Tibial artery (tissue), 4 donors: ENCODE results near the gene TRIB2.

Experiments used
- DNase-seq, 2 donors: peaks; one replicate each; pipeline ENCODE4 v3.0.0-alpha.2; 2019
- H3K27ac ChIP-seq, 2 donors: fragments of 200-600 bp; sonication (generic) in 1 of 2; 1 replicate in 1 of 2; 2 replicates in 1 of 2; pipeline ENCODE4 v1.5.1; 2018 to 2019; ENCODE audit warnings: mild to moderate bottlenecking in 1 of 2
- H3K27me3 ChIP-seq, 2 donors: fragments of 200-600 bp; sonication (generic) in 1 of 2; one replicate each; pipeline versions ENCODE4 v1.5.1 to v1.6.0; 2016 to 2019
- H3K36me3 ChIP-seq, 3 donors: fragments of 200-600 bp; sonication (generic) in 2 of 3; one replicate each; pipeline ENCODE4 v1.5.1; 2016 to 2019; ENCODE audit warnings: mild to moderate bottlenecking in 2 of 3
- H3K4me1 ChIP-seq, 4 donors: fragments of 200-600 bp; sonication (generic) in 2 of 4; 1 replicate in 3 of 4; 2 replicates in 1 of 4; pipeline ENCODE4 v1.5.1; 2016 to 2019
- H3K4me3 ChIP-seq, 2 donors: fragments of 200-600 bp; sonication (generic) in 1 of 2; 1 replicate in 1 of 2; 2 replicates in 1 of 2; pipeline ENCODE4 v1.5.1; 2018 to 2019; ENCODE audit warnings: mild to moderate bottlenecking in 2 of 2
- H3K9me3 ChIP-seq, 3 donors: fragments of 200-600 bp; sonication (generic) in 1 of 3; one replicate each; pipeline ENCODE4 v1.5.1; 2016 to 2019
- intact Hi-C: fragments of 100-400 bp; cut with DNase I; formaldehyde crosslinking; loops from one replicate; pipeline ENCODE4 v1.15.0; 2023; ENCODE audit warnings: low total_unique reads
- TF ChIP-seq, protein P1 (sequence below), 2 experiments: fragments of 200-600 bp in 1 of 2; fragments of 450-650 bp in 1 of 2; IDR thresholded peaks; one replicate each; pipeline ENCODE4 v1.5.1; 2017 to 2019; ENCODE audit warnings: antibody characterized with exemption in 2 of 2, mild to moderate bottlenecking in 1 of 2, moderate library complexity in 1 of 2

TRIB2 gene

DNA sequence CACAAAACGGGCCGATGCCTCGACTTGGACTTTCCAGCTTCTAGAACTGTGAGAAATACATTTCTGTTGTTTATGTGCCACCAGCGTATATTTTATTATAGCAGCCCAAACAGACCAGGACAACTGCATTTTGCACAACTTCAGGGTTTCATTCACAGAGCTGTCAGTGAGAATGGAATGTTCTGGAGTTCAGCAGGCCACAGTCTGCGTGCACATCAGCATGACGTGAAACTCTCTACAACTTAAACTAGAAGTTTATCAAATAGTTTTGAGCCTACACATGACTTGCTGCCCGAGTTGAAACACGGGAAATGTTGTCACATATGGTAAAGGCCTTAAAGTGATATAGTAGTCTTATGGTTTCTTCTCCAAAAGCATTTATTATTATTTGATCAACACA lies 3.9 kb upstream of the TRIB2 start:
- TF ChIP-seq, protein P1, sequence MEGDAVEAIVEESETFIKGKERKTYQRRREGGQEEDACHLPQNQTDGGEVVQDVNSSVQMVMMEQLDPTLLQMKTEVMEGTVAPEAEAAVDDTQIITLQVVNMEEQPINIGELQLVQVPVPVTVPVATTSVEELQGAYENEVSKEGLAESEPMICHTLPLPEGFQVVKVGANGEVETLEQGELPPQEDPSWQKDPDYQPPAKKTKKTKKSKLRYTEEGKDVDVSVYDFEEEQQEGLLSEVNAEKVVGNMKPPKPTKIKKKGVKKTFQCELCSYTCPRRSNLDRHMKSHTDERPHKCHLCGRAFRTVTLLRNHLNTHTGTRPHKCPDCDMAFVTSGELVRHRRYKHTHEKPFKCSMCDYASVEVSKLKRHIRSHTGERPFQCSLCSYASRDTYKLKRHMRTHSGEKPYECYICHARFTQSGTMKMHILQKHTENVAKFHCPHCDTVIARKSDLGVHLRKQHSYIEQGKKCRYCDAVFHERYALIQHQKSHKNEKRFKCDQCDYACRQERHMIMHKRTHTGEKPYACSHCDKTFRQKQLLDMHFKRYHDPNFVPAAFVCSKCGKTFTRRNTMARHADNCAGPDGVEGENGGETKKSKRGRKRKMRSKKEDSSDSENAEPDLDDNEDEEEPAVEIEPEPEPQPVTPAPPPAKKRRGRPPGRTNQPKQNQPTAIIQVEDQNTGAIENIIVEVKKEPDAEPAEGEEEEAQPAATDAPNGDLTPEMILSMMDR (IDR thresholded peaks at IDR 0.05) = no peak
- H3K27ac ChIP-seq = peak overlapping the region; percentile 8 to 91
- no peaks in the 10 kb centered on the region for H3K36me3 ChIP-seq
- DNase-seq = no peak
- H3K27me3 ChIP-seq = no peaks in the 10 kb centered on the region
- H3K4me3 ChIP-seq = no peak overlapping the region
- H3K9me3 ChIP-seq = no peaks in the 10 kb centered on the region
- peaks cover 3 to 36% (median 19%) of the 10 kb centered on the region in 4 donors for H3K4me1 ChIP-seq
- intact Hi-C loops = loop anchor here (10.0 kb wide), 2 partner anchors 258 to 388 kb away; no protein-coding TSS in a partner anchor

DNA sequence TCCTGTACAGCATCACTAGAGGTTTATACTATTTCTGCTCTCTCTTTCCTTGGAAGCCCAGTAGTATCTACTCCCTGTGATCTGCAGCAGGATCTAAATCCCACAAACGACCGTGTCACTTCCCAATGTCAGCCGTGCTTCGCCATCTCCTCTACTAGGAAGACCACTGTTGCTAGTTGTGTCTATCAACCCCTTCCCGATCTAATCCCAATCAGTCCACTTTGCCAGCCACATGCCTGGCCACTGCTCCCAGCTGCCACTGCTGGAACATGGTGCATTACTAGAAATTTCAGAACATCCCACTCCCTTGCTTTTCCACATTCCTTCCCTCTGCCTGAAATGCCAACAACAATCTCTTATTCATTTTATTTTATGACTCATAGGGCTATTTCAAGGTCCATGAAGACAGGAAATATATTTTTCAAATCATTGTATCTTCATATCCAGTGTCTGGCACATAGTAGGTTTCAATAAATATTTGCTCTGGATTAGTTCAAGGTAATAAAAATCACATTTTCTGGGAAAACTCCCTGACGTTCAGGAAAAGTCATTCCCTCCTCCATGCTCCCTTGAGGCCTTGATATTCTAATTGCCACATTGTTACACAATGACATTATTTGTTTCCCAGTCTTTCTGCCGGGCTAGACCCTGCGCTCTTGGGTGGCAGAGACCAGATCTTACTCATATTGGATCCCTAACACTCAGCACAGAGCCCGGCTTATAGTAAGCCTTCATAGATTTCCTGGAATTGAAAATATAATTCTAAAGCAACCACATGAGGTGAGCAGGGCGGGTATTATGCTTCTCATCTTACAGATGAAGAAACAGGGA lies 2.1 kb upstream of the TRIB2 start:
- Histone ChIP-seq H3K36me3 (no peaks in the 10 kb centered on the region), H3K27ac (peak overlapping the region; percentile 91 to 93), H3K9me3 (no peaks in the 10 kb centered on the region), H3K27me3 (no peaks in the 10 kb centered on the region), H3K4me1 (peaks cover 3 to 36% (median 19%) of the 10 kb centered on the region in 4 donors), H3K4me3 (peak overlapping the region in 1 of 2 donors; percentile 80)
- TF ChIP-seq, protein P1 (IDR thresholded peaks at IDR 0.05) = no peak
- no peak for DNase-seq
- intact Hi-C loops = loop anchor here (5.0 to 10.0 kb wide), 6 partner anchors 157 to 852 kb away; no protein-coding TSS in a partner anchor

DNA sequence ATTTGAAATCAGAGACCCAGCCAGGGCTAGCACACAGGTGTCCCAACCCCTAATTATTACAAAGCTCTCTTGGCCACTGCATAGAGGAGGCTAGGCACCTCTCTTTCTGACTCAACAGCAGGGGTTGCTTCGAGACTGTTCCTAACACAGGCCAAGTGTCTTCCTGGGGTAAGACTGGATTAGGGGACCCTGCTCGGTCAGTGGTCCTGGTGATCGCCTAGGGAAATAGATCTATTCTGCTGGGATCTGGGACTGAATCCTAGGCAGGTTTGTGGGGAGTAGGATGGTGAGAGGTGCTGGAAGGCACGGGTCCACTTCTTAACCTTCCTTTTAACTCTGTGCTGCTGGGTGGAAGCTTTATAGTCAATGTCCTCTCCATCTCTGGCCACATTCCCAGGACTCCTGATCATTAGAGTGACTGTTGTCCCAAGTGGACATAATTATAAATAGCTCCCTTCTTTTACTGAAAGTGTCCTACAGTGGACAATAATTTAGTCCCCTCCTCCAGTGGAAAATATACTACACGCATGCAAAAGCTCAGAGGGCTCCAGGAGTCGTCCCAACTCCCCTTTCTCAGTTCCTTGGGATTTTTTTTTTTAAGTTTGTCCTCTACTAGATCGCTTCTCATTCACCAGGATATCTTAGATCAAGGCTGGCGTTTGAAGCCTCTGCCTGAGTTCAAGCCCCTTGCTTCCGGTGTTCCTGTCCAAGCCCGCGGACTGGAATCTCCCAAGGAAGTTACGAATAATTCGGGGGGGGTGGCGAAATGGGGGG lies 1.3 kb upstream of the TRIB2 start:
- peak overlapping the region; percentile 80 to 89 for H3K4me3 ChIP-seq
- TF ChIP-seq, protein P1 (IDR thresholded peaks at IDR 0.05) = no peak
- H3K27ac ChIP-seq = peak overlapping the region; percentile 91 to 93
- no peaks in the 10 kb centered on the region for H3K27me3 ChIP-seq
- peaks cover 3 to 45% (median 22%) of the 10 kb centered on the region in 4 donors for H3K4me1 ChIP-seq
- DNase-seq = no peak
- no peaks in the 10 kb centered on the region for H3K9me3 ChIP-seq
- no peaks in the 10 kb centered on the region for H3K36me3 ChIP-seq
- intact Hi-C loops = loop anchor here (1.0 to 10.0 kb wide), 7 partner anchors 31 to 853 kb away; no protein-coding TSS in a partner anchor

DNA sequence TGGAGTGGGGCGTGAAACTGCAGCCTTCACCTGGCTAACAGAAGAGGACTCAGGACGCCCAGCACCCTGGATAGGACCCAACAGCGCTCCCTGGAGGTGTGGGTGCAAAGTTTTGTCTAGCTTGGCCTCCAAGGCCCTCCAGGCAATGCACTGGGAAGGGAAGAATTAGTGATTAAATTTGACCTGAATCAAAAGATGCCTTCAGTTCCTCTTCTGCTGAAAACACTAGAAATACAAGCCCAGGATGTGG lies 779 bp upstream of the TRIB2 start:
- Histone ChIP-seq H3K36me3 (no peaks in the 10 kb centered on the region), H3K4me1 (peaks cover 3 to 50% (median 26%) of the 10 kb centered on the region in 4 donors), H3K9me3 (no peaks in the 10 kb centered on the region), H3K27me3 (no peaks in the 10 kb centered on the region), H3K4me3 (peak overlapping the region; percentile 80 to 89), H3K27ac (peak overlapping the region; percentile 91 to 93)
- DNase-seq = peak; percentile 62 to 86
- TF ChIP-seq, protein P1 (IDR thresholded peaks at IDR 0.05) = peak; percentile 48 to 49
- intact Hi-C loops = loop anchor here (1.0 to 10.0 kb wide), 7 partner anchors 32 to 854 kb away; no protein-coding TSS in a partner anchor

DNA sequence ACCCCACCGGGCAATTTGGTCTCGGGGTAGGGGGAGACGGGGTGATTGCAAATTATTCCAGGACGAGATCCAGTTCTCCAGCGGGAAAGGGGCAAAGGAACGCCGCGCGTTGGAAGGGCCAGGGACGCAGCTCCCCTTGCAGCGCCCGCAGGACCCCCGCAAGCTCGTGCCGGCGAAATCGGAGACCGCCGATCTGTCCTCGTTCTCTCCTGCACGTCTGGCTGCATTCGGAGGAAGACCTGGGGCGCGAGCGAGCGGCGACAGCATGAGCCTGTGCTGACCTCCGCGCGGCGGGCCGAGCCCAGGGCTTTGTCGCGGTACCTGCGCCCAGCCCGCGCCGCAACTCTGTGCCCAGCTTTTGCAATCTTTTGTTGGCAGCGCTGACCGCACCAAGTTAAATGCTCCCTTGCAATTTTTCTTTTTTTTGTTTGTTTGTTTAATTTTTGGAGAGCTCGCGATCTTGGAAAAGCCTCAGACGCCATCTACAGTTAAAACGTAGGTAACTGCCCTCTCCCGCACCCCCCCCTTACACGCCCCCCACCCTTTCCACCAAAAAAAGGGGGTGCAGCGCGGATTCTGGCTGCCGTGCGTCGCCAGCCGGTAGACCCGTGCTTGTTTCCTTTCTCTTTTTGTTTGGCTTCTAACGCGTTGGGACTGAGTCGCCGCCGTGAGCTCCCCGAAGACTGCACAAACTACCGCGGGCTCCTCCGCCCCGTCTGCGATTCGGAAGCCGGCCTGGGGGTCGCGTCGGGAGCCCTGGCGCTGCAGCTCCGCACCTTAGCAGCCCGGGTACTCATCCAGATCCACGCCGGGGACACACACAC lies 667 bp downstream of the TRIB2 start:
- Histone ChIP-seq H3K27ac (peak overlapping the region; percentile 91 to 93), H3K9me3 (no peaks in the 10 kb centered on the region), H3K27me3 (no peaks in the 10 kb centered on the region), H3K4me3 (peak overlapping the region; percentile 80 to 89), H3K4me1 (peaks cover 3 to 64% (median 30%) of the 10 kb centered on the region in 4 donors), H3K36me3 (no peaks in the 10 kb centered on the region)
- peak; percentile 55 to 83 for DNase-seq
- TF ChIP-seq, protein P1 (IDR thresholded peaks at IDR 0.05) = peak in 1 of 2 experiments; percentile 49
- intact Hi-C loops = loop anchor here (5.0 to 10.0 kb wide), 6 partner anchors 160 to 855 kb away; no protein-coding TSS in a partner anchor
